IMR-90 (cell line): ENCODE results near the gene C19orf25. TPM values are rescaled to one million over a fixed set of nuclear protein-coding genes. Genes with fewer than 3 reads are reported as not detected.
A peak's percentile ranks its signal among the peaks of the same experiment; 100 is the strongest.

Experiments used
- ATAC-seq: fragments of 200-7000 bp; cut with Tn5 transposase; 2 replicates; pipeline ENCODE4 v1.9.1; 2020; ENCODE audit warnings: low read depth, mild to moderate bottlenecking, moderate library complexity
- BruUV-seq: library from RNA; stranded (reverse); fragments of 400-500 nt; replicated peaks from 2 replicates; lab custom pipeline; 2021; lab: Mats Ljungman, UMichigan
- CTCF ChIA-PET: fragments of 300-600 bp; formaldehyde crosslinking; extraction: SDS; loops from one replicate; lab custom pipeline; 2021; ENCODE audit warnings: antibody characterized with exemption; lab: Yijun Ruan, JAX
- POLR2A ChIA-PET: fragments of 300-600 bp; sonication (Branson Sonifier 250); formaldehyde crosslinking; loops from one replicate; lab custom pipeline; 2022; ENCODE audit warnings: antibody characterized with exemption; ENCODE audit not compliant: unreplicated experiment; lab: Charles Lee
- DNase-seq: peaks from one replicate; pipeline ENCODE4 v3.0.0; 2013
- H2AFZ ChIP-seq: replicated peaks from 2 replicates; pipeline ENCODE3; 2013; ENCODE audit warnings: low read length, mild to moderate bottlenecking; ENCODE audit not compliant: poor library complexity
- H2AK5ac ChIP-seq: 2 replicates; pipeline ENCODE4 v1.6.1; 2013; ENCODE audit warnings: low read depth, low read length, inconsistent platforms
- H2AK9ac ChIP-seq: replicated peaks from 2 replicates; pipeline ENCODE3; 2013; ENCODE audit warnings: mild to moderate bottlenecking, low read depth, low read length, moderate library complexity; ENCODE audit not compliant: poor library complexity
- H2BK120ac ChIP-seq: 2 replicates; pipeline ENCODE4 v1.6.1; 2013; ENCODE audit warnings: low read depth, low read length, inconsistent platforms
- H2BK15ac ChIP-seq: 3 replicates; pipeline ENCODE4 v1.6.1; 2013; ENCODE audit warnings: low read depth, low read length, inconsistent platforms
- H2BK20ac ChIP-seq: 2 replicates; pipeline ENCODE4 v1.6.1; 2013; ENCODE audit warnings: low read depth, mild to moderate bottlenecking, inconsistent platforms, low read length, moderate library complexity
- H2BK5ac ChIP-seq: 2 replicates; pipeline ENCODE4 v1.6.1; 2013; ENCODE audit warnings: mild to moderate bottlenecking, low read depth, low read length, inconsistent platforms; ENCODE audit not compliant: poor library complexity, severe bottlenecking
- H3K14ac ChIP-seq: replicated peaks from 2 replicates; pipeline ENCODE4 v1.6.1; 2013; ENCODE audit warnings: low read depth, low read length, inconsistent platforms
- H3K18ac ChIP-seq: 2 replicates; pipeline ENCODE4 v1.6.1; 2013; ENCODE audit warnings: low read depth, low read length, control low read depth
- H3K23ac ChIP-seq: 2 replicates; pipeline ENCODE4 v1.6.1; 2013; ENCODE audit warnings: low read depth, low read length, inconsistent platforms
- H3K27ac ChIP-seq: 2 replicates; pipeline ENCODE4 v1.5.1; 2013; ENCODE audit warnings: mild to moderate bottlenecking, control low read depth, low read length; ENCODE audit not compliant: insufficient read depth
- H3K27me3 ChIP-seq: 2 replicates; pipeline ENCODE4 v1.6.1; 2013; ENCODE audit warnings: low read length; ENCODE audit not compliant: control insufficient read depth, insufficient read depth
- H3K36me3 ChIP-seq: 2 replicates; pipeline ENCODE4 v1.6.1; 2013; ENCODE audit warnings: low read length, mixed read lengths; ENCODE audit not compliant: control insufficient read depth, insufficient read depth
- H3K4ac ChIP-seq: 2 replicates; pipeline ENCODE4 v1.6.1; 2013; ENCODE audit warnings: low read depth, low read length, inconsistent platforms
- H3K4me1 ChIP-seq: 2 replicates; pipeline ENCODE4 v1.6.1; 2013; ENCODE audit warnings: low read length, mixed read lengths; ENCODE audit not compliant: control insufficient read depth, insufficient read depth
- H3K4me2 ChIP-seq: 2 replicates; pipeline ENCODE4 v1.6.1; 2013; ENCODE audit warnings: low read depth, mild to moderate bottlenecking, control low read depth, low read length, moderate library complexity
- H3K4me3 ChIP-seq: 2 replicates; pipeline ENCODE4 v1.5.1; 2013; ENCODE audit warnings: low read depth, mild to moderate bottlenecking, control low read depth, low read length, moderate library complexity; ENCODE audit not compliant: insufficient read depth
- H3K56ac ChIP-seq: 2 replicates; pipeline ENCODE4 v1.6.1; 2013; ENCODE audit warnings: low read length, inconsistent platforms; ENCODE audit not compliant: insufficient read depth; ENCODE audit errors: extremely low read depth
- H3K79me1 ChIP-seq, 2 experiments: 2 replicates each; pipeline ENCODE4 v1.6.1; 2013; ENCODE audit warnings: low read length in 2 of 2, inconsistent platforms in 1 of 2, low read depth in 1 of 2
- H3K9ac ChIP-seq: 2 replicates; pipeline ENCODE4 v1.6.1; 2013; ENCODE audit warnings: low read depth, low read length, control low read depth
- H3K9me1 ChIP-seq: 2 replicates; pipeline ENCODE4 v1.6.1; 2013; ENCODE audit warnings: low read length, inconsistent platforms; ENCODE audit not compliant: insufficient read depth
- H3K9me3 ChIP-seq: 2 replicates; pipeline ENCODE4 v1.6.1; 2013; ENCODE audit warnings: low read length; ENCODE audit not compliant: control insufficient read depth, insufficient read depth
- H4K20me1 ChIP-seq: 2 replicates; pipeline ENCODE4 v1.6.1; 2013; ENCODE audit warnings: low read length, inconsistent platforms; ENCODE audit not compliant: insufficient read depth
- H4K5ac ChIP-seq: 2 replicates; pipeline ENCODE4 v1.6.1; 2013; ENCODE audit warnings: mild to moderate bottlenecking, low read depth, low read length, control low read depth
- H4K8ac ChIP-seq, 2 experiments: 2 replicates each; pipeline ENCODE4 v1.6.1; 2013; ENCODE audit warnings: low read depth in 2 of 2, low read length in 2 of 2, control low read depth in 1 of 2, inconsistent platforms in 1 of 2
- H4K91ac ChIP-seq: 2 replicates; pipeline ENCODE4 v1.6.1; 2013; ENCODE audit warnings: low read depth, low read length, inconsistent platforms; ENCODE audit not compliant: insufficient read depth
- CEBPB ChIP-seq: IDR thresholded peaks from 2 replicates; pipeline ENCODE4 v1.6.1; 2012; ENCODE audit warnings: low read depth, low read length, improper control_type of control experiment
- CTCF ChIP-seq: conservative IDR thresholded peaks from 2 replicates; pipeline ENCODE4 v1.5.1; 2012; ENCODE audit warnings: mild to moderate bottlenecking, low read depth, low read length, improper control_type of control experiment
- ELK1 ChIP-seq: fragments of 150-350 bp; IDR thresholded peaks from 2 replicates; pipeline ENCODE4 v1.6.1; 2016; ENCODE audit warnings: low read depth, mild to moderate bottlenecking, low read length, moderate library complexity, borderline replicate concordance
- FOS ChIP-seq: fragments of 150-350 bp; IDR thresholded peaks from 2 replicates; pipeline ENCODE4 v1.6.1; 2016; ENCODE audit warnings: low read depth, low read length
- NFE2L2 ChIP-seq: fragments of 150-350 bp; IDR thresholded peaks from 2 replicates; pipeline ENCODE4 v1.6.1; 2016; ENCODE audit warnings: low read depth, mild to moderate bottlenecking, low read length
- POLR2A ChIP-seq: IDR thresholded peaks from 2 replicates; pipeline ENCODE4 v1.6.1; 2012; ENCODE audit warnings: mild to moderate bottlenecking, low read depth, low read length
- RAD21 ChIP-seq: IDR thresholded peaks from 2 replicates; pipeline ENCODE4 v1.6.1; 2012; ENCODE audit warnings: low read length, improper control_type of control experiment
- USF2 ChIP-seq: fragments of 150-350 bp; IDR thresholded peaks from 2 replicates; pipeline ENCODE4 v1.6.1; 2017; ENCODE audit warnings: mild to moderate bottlenecking, antibody characterized with exemption, low read length, low read depth
- WGBS, 2 experiments: methylation state at CpG; one replicate each; pipeline versions ENCODE4 v1.1.5 to v1.1.7; 2013; ENCODE audit warnings: missing lambda C conversion rate in 2 of 2; ENCODE audit not compliant: insufficient read length in 1 of 2; ENCODE audit errors: extremely low coverage in 2 of 2; 5-methylcytosine and 5-hydroxymethylcytosine counted together
- dilution Hi-C: fragments of 300-500 bp; cut with HindIII; formaldehyde crosslinking; loops from one replicate; pipeline ENCODE4 v1.14.3; 2018; ENCODE audit warnings: low sequenced_read_pairs; ENCODE audit not compliant: unreplicated experiment
- in situ Hi-C: fragments of 300-500 bp; cut with MboI; formaldehyde crosslinking; loops from 3 replicates; pipeline ENCODE4 v1.14.3; 2019; ENCODE audit warnings: low sequenced_read_pairs, inconsistent platforms, mixed read lengths
- intact Hi-C: fragments of 100-400 bp; cut with micrococcal nuclease; formaldehyde crosslinking; loops from 2 replicates; pipeline ENCODE4 v1.10.0; 2022
- polyA plus RNA-seq, 3 experiments: library from polyadenylated mRNA; depleted of rRNA; stranded (reverse); fragments of >200 nt; gene quantifications; 2 replicates each; pipeline ENCODE4 v1.2.3, GENCODE V29; 2012; ENCODE audit warnings: low replicate concordance in 1 of 3
- total RNA-seq: library from RNA; depleted of rRNA; stranded (reverse); fragments of >200 nt; gene quantifications from 2 replicates; pipeline ENCODE4 v1.2.3, GENCODE V29; 2012

Gene C19orf25
- total and polyA plus RNA-seq, 2 of the 4 experiments (the other 2 are of a cell fraction), result 10.4 to 34.9 TPM

GRCh38 chr19:1455336-1456120 is 23.5 kb downstream of the C19orf25 start:
- Histone ChIP-seq H4K8ac (no peak overlapping the region), H2AK5ac (no peak overlapping the region), H3K14ac (no peak overlapping the region), H3K36me3 (no peaks in the 10 kb centered on the region), H2BK5ac (no peak overlapping the region), H3K9me1 (0 out of 2 replicates have a peak, but pooled peaks cover 2% of the 10 kb centered on the region), H3K79me1 (no peaks in the 10 kb centered on the region), H3K4ac (no peak overlapping the region), H3K23ac (no peak overlapping the region), H4K91ac (no peak overlapping the region), H3K27me3 (peaks cover 58% of the 10 kb centered on the region), H3K4me2 (no peak overlapping the region), H2AFZ (peak overlapping the region; percentile 51), H4K20me1 (peaks cover 52% of the 10 kb centered on the region), H3K27ac (no peak overlapping the region), H3K4me1 (no peaks in the 10 kb centered on the region), H3K4me3 (no peak overlapping the region), H3K18ac (no peak overlapping the region), H3K9ac (no peak overlapping the region), H3K9me3 (no peaks in the 10 kb centered on the region), H4K5ac (no peak overlapping the region), H2BK20ac (no peak overlapping the region), H2BK120ac (no peak overlapping the region), H2BK15ac (no peak overlapping the region), H2AK9ac (no peak overlapping the region), H3K56ac (no peak overlapping the region)
- 12% methylated on average over 19 of the region's 42 CpGs; no CpG with 5 or more reads in 1 of the 2 experiments for whole genome bisulfite sequencing, 2 experiments
- DNase-seq (peak; percentile 30), ATAC-seq (peak; percentile 65)
- dilution Hi-C loops (no loop called here), in situ Hi-C loops (no loop called here), intact Hi-C loops (no loop called here)
- no peak for TF ChIP-seq ELK1
- TF ChIP-seq CEBPB, result no peak
- no peak for TF ChIP-seq NFE2L2
- TF ChIP-seq USF2, result no peak
- no peak for TF ChIP-seq RAD21
- no peak for TF ChIP-seq CTCF
- no peak for TF ChIP-seq FOS
- no peak for TF ChIP-seq POLR2A
- ChIA-PET POLR2A (no interaction called here), CTCF (no interaction called here)
- no TSS peak for BruUV-seq
